ENCODE data around the gene RNU6-8. TPM values are rescaled to one million over a fixed set of nuclear protein-coding genes. Genes with fewer than 3 reads are reported as not detected.

Gene RNU6-8
- total RNA-seq, 1 experiment from 2014 or later = not detected

- Histone ChIP-seq H4K20me1 (ENCODE audit: insufficient read depth) (no peaks in the 10 kb centered on the region), H3K36me3 (ENCODE audit: control insufficient read depth in 1 of 2, insufficient read depth in 2 of 2, low read length in 2 of 2) (no peaks in the 10 kb centered on the region), H3K9me3 (ENCODE audit: control insufficient read depth in 1 of 2, insufficient read depth in 1 of 2, low read depth in 1 of 2, low read length in 2 of 2) (no peaks in the 10 kb centered on the region), H3K4me1 (ENCODE audit: control insufficient read depth in 1 of 2, insufficient read depth in 2 of 2, low read length in 2 of 2) (peaks cover 9 to 11% of the 10 kb centered on the region in 2 experiments), H3K27ac (ENCODE audit: low read depth, low read length) (no peak overlapping the region), H2AFZ (ENCODE audit: low read depth, low read length, poor library complexity, severe bottlenecking) (peak overlapping the region; percentile 60), H3K9ac (ENCODE audit: low read length) (no peak overlapping the region), H3K4me3 (replicated peaks in 1 of 2; ENCODE audit: low read depth in 1 of 2, low read length in 2 of 2) (no peak overlapping the region), H3K4me2 (ENCODE audit: low read length) (peak overlapping the region; percentile 43), H3K79me2 (ENCODE audit: insufficient read depth, low read length) (no peaks in the 10 kb centered on the region), H3K27me3 (ENCODE audit: insufficient read depth, low read length) (no peaks in the 10 kb centered on the region), H3K9me2 (ENCODE audit: insufficient read depth) (no peaks in the 10 kb centered on the region)
- ATAC-seq = peak; percentile 100
- POLR2A ChIA-PET = no interaction called here
- RAD21 ChIA-PET (ENCODE audit: low non-redundant PET in 1 of 2, low total read pairs in 2 of 2, uncharacterized antibody in 2 of 2, unreplicated experiment in 2 of 2) = no interaction called here
- no TSS peak for BruUV-seq (replicated peaks)
- intact Hi-C loops (cut with micrococcal nuclease) = no loop called here
- CTCF ChIA-PET = interaction anchor here (1.0 kb wide), 1 partner anchor 30 kb away, joined by 4 read pairs; no protein-coding TSS in a partner anchor
- no peak for DNase-seq (ENCODE audit: low read depth, low spot score)
- TF ChIP-seq EZH2 (IDR thresholded peaks at IDR 0.05) (no peak), SIN3A (IDR thresholded peaks at IDR 0.05; ENCODE audit: low read depth) (no peak), POLR2A (IDR thresholded peaks at IDR 0.05; ENCODE audit: borderline replicate concordance, extremely low read depth, insufficient read depth, insufficient read length) (no peak), SRF (IDR thresholded peaks at IDR 0.05; ENCODE audit: low read depth) (peak; percentile 61; the same call in 1 of the 2 replicates), TCF7L2 (IDR thresholded peaks at IDR 0.05; ENCODE audit: borderline replicate concordance, extremely low read depth, insufficient read depth, insufficient read length) (no peak), FOSL1 (IDR thresholded peaks at IDR 0.05; ENCODE audit: low read depth) (peak; percentile 56), EZH2phosphoT487 (IDR thresholded peaks at IDR 0.05; ENCODE audit: borderline replicate concordance) (no peak), JUND (IDR thresholded peaks at IDR 0.05) (peak; percentile 49), CTCF (IDR thresholded peaks at IDR 0.05 in 2 of 3, conservative IDR thresholded peaks at IDR 0.05 in 1 of 3; ENCODE audit: borderline replicate concordance in 1 of 3, insufficient read depth in 1 of 3, low read depth in 2 of 3, low read length in 2 of 3) (peak in 2 of 3 experiments; percentile 58 to 67; a peak in 4 of 6 replicates), ATF3 (IDR thresholded peaks at IDR 0.05) (0 out of 2 replicates have a peak, but pooled peaks have one; percentile 24)
These were observed 21.8 kb upstream of the RNU6-8 start for GRCh38 chr14:32224737-32225377.
